Stimulated activated CD8-positive, alpha-beta memory T cell treated with anti-CD3 and anti-CD28 coated beads, Interleukin-7, amount 100 ng/mL, for 24 hours (primary cell): Measurements from ENCODE around the gene P2RY8.
A peak's percentile ranks its signal among the peaks of the same experiment; 100 is the strongest.
"Not testable (repeated sequence)": the region's sequence is repeated elsewhere in the genome, so short reads cannot be mapped to it uniquely, and the experiment has no call there.

ENCODE experiments used
- DNase-seq: peaks from one replicate; pipeline ENCODE4 v3.0.0-alpha.2; 2020; ENCODE audit warnings: low read depth

P2RY8 gene, protein sequence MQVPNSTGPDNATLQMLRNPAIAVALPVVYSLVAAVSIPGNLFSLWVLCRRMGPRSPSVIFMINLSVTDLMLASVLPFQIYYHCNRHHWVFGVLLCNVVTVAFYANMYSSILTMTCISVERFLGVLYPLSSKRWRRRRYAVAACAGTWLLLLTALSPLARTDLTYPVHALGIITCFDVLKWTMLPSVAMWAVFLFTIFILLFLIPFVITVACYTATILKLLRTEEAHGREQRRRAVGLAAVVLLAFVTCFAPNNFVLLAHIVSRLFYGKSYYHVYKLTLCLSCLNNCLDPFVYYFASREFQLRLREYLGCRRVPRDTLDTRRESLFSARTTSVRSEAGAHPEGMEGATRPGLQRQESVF

DNA sequence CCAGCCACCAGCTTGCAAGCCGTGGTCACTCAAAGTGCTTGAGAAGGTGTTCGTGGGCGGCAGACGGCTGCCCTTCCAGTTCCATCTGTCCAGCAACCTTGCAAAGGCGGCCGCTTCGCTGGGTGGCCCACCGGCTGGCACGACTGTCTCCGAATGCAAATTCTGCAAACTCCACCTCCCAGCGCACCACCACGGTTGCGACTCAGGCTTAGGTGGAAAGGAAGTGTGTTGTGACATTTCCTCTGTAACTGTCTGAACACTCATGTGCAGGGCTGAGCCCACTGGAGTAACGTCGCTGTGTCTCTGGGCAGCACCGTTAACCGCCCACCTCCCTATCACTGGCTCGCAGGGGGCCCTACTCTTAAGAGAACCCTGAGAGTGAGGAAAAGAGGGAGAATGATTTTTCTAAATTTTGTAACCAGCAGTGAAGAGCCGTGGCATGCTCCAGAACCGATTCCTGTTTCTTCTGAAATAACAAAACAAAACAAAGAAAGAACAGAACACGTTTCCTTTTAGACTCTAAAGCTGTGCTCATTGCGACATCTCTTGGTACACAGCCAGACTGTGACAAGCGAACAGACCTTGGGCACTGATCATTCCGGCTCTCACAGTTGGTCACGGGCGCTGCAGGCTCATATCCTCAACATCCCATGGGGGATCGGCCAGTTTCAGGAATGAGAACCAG, at the start of gene P2RY8:
P2RY8 (minus strand) TSS at position 155 of the 685 bp plus-strand sequence. CDS start 70,627 bp downstream, outside the sequence.
- DNase-seq = no peak

DNA sequence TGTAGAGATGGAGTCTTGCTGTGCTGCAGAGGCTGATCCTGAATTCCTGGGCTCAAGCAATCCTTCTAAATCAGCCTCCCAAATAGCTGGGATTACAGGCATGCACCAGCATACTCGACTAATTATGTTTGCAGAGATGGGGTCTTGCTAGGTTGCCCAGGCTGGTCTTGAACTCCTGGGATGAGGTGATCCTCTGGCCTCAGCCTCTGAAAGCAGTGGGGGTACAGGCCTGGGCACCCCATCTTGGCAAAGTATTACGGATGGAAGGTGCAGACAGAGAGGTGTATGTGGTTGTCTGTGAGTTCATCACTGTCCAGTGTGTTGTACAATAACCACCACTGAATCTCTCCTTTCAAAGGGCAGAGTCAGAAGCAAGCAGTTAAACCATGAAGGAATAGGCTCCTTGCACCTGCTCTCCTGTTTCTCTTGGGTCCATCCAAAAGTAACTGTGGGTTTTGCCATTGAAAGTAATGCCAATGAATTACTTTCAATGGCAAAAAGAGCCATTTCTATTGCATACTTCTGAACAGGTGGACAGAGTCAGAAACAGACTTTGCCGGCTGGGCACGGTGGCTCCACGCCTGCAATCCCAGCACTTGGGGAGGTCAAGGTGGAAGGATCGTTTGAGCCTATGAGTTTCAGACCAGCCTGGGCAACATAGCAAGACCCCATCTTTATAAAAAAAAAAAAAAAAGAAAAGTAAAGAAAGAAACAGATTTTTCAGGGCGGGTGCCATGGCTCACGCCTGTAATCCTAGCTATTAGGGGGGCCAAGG, 47.4 kb upstream of the P2RY8 start:
- DNase-seq = no peak

DNA sequence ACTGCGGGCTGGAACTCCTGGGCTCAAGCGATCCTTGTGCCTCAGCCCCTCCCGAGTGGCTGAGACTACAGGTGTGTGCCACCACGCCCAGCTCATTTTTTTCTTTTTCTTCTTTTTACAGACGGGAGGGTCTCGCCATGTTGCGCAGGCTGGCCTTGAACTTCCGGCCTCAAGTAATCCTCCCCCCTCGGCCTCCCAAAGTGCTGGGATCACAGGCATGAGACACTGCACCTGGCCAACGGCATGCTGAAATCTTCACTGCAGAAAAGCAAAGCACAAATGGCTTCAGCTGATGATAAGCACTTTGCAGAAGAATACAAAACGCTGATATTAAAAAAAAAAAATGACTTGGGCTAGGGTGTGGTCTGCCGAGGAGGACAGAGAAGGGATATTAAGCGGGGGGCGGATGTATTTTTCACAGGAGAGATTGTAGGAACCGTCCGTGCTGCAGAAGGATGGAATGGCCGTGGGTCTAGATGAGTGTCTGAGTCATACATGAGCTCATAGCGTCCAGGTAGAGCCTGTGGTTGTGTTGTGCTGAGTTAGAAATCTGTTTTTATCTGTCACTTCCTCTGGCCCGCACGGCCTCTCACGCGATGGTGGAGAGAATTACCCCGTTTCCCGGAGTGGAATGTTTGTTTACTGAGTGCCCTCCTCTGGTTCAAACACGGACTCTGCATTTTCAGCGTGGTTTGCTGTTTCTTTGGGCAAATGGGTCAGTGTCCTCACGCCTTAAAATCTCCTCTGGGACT, 45.9 kb upstream of the P2RY8 start:
- no peak for DNase-seq

DNA sequence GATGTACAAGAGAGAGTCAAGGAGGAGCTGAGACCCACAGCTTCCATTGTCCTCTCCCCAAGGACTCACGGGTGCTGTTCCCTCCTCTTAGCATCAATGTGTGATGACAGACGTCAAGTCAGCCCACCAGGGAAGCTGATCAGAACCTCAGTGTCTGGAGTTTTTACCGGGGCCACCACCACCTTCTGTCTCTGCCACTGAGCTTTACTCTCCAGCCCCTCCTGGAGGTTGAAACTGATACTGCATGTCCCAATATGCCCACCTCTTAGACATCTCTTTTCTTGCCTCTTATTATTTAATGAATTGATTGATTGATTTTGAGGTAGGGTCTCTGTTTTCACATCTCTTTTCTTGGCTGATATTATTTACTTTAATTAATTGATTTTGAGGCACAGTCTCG, 44.1 kb upstream of the P2RY8 start:
- peak; percentile 71 for DNase-seq

DNA sequence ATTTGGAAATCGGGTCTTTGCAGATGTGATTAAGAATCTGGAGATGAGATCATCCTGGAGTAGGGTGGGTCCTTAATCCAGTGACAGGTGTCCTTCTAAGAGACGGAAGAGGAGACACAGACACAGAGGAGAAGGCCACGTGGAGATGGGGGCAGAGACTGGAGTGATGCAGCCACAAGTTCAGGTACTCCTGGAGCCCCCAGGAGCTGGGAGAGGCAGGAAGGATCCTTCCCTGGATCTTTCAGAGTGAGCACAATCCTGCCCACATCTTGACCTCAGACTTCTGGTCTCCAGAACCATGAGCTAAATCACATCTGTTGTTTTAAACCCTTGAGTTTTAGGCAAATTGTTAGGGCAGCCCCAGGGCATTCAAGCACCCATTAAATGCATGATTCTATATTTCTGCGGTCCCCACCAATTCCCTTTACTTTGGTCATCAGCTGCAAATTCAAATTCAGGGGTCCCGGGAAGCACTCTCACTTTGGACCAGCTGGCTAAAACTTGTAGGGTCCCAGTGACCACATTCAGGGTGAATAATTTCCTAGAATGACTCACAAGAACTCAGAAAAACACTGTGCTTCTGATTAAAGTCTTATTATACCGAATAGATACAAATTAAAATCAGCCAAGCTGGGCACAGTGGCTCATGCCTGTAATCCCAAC, 41.7 kb upstream of the P2RY8 start:
- DNase-seq = no peak

DNA sequence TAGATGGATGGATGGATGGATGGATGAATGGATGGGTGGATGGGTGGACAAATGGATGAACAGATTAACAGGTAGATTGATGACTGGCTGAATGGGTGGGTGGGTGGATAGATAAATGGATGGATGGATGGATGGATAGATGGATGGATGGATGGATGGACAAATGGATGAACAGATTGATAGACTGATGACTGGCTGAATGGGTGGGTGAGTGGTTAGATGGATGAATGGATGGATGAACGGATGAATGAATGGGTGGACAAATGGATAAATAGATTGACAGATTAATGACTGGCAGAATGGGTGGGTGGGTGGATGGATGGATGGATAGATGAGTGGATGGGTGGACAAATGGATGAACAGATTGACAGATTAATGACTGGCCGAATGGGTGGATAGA, 40.9 kb upstream of the P2RY8 start:
- DNase-seq = no peak

DNA sequence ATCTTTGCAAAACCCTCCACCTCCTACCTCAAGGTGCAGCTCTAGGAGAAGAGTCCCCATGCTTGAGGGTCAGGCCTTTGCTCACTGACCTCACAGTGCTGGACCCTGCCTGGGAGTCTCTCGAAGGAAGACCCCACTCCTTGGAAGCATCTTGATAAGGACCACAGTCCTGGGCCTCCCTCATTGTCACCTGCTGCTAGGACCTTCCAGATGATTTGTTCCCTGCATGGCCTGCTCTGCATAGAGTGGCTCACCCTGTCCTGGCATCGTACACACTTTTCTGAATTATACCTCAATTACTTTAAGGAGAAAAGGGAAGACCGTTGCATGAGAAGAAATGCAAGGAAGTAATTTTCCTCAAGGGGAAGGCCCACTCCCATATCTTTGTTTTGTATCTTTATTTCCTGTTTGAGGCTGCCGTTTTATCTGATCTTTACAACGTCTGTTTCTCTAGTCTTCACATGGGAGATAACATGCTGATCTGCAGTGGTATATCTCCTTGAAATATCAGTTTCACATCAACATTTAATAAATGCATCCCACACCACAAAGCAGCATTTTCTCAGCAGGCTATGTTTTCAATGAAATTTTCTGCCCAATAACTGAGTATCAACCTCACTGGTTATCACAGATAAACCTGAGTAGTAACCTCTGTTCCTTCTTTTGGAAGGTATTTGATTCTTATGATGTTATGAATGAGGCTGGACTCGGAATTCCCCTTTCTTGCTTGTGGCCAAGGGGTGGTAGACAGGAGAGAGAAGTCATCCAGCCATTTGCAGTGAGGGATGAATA, 39.4 kb upstream of the P2RY8 start:
- no peak for DNase-seq

DNA sequence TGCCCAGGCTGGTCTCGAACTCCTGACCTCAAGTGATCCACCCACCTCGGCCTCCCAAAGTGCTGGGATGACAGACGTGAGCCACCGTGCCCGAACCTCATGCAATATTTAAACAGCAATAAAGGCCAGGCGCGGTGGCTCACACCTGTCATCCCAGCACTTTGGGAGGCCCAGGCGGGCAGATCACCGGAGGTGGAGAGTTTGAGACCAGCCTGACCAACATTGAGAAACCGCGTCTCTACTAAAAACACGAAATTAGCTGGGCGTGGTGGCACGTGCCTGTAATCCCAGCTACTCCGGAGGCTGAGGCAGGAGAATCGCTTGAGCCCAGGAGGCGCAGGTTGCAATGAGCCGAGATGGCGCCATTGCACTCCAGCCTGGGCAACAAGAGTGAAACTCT, 37.2 kb upstream of the P2RY8 start:
- not testable (repeated sequence) for DNase-seq

DNA sequence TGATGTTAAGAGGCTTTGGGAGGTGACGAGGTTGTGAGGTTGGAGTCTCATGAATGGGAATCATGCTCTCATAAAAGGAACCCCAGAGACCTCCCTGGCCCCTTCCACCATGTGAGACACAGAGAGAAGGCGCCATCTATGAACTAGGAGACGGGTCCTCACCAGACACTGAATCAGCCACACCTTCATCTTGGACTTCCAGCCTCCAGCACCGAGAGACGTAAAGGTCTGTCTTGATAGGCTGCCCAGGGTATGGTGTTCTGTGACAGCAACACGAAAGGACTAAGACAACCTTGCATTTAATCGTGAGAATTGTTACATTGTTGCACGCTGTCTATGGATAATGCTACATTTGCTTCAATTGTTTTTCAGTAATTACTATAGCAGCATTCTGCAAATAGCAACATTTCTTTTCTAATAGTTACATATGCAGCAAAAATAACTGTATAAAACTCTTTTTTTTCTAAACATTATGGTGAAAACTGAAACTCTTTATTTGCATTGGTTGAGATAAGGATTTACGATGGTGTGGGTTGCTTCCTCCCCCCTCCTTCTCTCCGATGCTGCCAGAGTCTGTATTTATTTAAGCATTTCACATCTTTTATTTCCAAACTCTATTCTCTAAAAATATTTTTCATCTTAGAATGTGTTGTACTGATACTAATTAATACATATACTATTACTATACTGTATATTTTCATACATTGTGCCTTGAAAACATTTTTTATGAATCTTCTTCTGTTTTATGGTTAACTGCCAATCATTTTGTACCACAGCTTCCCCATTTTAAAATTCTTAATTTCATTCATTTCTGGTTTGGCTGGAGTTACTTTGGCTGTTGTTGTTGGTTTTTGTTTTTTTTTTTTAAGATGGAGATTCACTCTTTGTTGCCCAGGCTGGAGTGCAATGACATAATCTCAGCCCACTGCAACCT, 28.0 kb upstream of the P2RY8 start:
- no peak for DNase-seq

DNA sequence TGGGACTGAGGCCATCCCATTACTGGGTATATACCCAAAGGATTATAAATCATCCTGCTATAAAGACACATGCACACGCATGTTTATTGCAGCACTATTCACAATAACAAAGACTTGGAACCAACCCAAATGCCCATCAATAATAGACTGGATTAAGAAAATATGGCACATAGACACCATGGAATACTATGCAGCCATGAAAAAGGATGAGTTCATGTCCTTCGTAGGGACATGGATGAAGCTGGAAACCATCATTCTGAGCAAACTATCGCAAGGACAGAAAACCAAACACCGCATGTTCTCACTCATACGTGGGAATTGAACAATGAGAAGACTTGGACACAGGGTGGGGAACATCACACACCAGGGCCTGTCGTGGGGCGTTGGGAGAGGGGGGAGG, 27.1 kb upstream of the P2RY8 start:
- DNase-seq = not testable (repeated sequence)

DNA sequence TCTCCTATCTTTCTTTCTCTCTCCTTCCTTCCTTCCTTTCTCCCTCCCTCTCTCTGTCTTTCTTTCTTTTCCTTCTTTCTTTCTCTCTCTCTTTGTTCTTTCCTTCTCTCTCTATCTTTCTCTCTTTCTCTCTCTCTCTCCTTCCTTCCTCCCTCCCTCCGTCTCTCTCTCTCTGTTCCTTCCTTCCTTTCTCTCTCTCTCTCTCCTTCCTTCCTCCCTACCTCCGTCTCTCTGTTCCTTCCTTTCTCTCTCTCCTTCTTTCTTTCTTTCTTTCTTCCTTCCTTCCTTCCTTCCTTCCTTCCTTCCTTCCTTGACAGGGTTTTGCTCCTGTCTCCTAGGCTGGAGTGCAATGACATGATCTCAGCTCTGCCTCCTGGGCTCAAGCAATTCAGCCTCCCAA, 24.2 kb upstream of the P2RY8 start:
- no peak for DNase-seq

DNA sequence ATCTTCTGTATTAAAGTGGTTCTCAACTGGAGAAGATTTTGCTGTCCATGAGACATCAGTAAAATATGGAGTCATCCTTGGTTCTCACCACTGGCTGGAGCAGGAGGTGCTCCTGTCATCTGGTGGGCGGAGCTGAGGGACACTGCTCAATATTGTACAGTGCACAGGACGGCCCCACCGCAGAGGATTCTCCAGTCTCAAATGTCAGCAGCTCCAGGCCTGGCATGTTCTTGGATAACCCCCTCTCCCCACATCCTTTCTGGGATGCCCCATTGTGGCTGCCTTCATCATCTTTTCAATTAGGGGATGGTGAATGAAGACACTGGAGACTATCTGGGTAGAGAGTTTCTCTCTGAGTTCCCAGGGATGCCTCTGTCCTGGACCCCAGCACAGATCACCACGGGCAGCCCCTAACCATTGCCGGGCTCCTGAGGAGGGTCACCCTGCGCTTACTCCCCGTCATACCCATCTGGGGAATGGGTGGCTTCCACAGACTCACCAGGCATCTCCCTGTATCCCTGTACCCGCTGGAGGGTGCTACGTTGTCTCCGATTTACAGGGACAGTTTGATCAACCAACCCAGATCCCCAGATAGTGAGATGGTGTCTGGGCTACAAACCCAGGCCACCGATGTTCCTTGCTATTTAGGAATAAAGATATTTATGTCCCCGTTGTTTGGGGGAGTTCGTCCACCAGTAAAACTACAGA, 21.9 kb upstream of the P2RY8 start:
- DNase-seq = no peak

DNA sequence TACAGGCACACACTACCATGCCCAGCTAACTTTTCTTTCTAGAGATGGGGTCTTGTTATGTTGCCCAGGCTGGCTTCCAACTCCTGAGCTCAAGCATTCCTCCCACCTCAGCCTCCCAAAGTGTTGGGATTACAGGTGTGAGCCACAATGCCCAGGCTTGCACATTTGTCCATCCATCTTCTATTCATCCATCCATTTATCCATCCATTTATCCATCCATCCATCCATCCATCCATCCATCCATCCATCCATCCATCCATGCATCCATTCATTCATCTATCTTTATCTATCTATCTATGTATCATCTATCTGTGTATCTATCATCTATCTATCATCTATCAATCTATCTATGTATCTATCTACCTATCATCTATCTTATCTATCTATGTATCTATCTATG, 20.5 kb upstream of the P2RY8 start:
- DNase-seq = not testable (repeated sequence)

DNA sequence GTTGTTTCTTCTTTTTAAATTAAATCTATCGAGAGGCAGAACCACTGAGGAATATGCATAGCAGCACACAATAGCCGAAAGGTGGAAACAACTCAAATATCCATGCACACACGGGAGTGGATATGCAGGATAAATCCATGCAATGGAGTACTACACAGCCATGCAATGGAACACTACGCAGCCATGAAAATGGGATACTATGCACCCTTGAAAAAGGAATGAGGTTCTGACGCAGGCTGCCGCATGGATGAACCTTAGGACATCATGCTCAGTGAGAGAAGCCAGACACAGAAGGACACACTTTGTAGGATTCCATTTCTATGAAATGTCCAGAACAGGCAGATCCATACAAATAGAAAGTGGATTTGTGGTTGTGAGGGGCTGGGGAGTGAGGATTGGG, 18.4 kb upstream of the P2RY8 start:
- DNase-seq = no peak

DNA sequence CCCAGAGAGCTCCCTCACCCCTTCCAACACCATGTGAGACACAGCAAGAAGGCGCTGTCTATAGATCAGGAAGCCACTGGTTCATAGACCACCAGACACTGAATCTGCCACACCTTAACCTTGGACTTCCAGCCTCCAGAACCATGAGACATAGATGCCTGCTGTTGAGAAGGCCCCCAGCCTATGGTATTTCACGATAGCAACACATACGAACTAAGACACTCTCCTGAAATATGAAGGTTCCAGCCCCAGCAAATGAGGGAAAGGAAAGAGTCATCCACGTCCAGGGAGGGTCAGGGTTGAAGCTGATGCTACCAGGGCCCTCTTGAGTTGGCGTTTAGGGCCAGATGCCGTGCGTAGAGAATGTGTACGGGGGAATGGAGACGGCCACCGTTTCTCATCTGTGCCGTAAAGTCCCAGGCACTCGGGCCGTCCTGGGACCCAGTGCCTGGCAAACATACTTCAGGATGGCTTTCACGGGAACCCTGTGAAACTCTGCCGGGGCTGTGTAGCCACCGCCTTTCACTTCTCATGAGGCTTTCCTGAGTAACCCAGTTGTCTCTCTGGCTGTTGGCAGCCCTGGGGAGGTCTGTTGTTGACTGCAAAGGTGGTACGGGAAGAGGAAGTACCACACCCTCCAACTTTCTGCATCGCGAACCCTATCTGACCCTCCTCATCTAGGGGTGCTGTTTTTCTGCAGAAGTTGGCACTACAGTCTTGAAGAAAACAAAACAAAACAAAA, 17.7 kb upstream of the P2RY8 start:
- no peak for DNase-seq

DNA sequence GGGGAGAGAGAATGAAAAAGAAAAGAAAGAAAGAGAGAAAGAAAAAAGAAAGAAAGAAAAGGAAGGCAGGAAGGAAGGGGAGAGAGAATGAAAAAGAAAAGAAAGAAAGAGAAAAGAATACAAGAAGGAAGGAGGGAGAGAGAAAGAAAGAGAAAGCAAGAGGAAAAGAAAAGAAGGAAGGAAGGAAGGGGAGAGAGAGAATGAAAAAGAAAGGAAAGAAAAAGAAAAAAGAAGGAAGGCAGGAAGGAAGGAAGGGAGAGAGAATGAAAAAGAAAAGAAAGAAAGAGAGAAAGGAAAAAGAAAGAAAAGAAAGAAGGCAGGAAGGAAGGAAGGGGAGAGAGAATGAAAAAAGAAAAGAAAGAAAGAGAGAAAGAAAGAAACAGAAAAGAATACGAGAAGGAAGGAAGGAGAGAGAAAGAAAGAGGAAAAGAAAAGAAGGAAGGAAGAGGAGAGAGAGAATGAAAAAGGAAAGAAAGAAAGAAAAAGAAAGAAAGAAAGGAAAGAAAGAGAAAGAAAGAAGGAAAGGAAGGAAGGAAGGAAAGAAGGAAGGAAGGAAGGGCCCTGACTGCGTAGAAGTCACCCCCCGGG, 15.1 kb upstream of the P2RY8 start:
- no peak for DNase-seq

DNA sequence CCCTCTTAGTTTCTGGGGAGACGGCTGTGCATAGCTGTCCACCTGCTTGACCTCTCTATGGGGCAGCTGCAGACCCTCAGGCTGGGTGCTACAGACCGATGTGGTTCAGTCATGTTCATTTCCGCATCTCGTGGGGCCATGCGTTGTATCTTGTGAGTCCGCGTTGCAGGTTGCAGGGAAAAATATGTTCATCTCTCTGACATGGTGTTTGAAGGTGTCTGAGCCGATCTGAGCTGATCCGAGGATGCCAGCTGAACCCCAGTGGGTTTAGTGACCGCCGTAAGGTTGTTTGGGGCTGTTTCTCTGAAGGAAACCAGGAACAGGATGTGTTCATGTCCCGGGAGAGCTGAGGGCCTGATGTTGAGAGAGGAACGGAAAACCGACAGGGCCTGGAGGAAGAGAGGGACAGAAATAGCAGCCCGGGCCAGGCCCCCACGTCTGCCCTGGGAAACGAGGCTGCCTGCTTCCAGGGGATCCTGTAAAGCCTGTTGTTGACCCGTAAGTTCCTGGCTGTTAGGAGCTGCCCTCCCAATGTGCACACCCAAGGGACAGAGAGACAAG, 9.8 kb upstream of the P2RY8 start:
- DNase-seq = no peak
